ENCODE data around the gene MRPL17.
A peak's percentile ranks its signal among the peaks of the same experiment; 100 is the strongest.

Gene MRPL17

DNA sequence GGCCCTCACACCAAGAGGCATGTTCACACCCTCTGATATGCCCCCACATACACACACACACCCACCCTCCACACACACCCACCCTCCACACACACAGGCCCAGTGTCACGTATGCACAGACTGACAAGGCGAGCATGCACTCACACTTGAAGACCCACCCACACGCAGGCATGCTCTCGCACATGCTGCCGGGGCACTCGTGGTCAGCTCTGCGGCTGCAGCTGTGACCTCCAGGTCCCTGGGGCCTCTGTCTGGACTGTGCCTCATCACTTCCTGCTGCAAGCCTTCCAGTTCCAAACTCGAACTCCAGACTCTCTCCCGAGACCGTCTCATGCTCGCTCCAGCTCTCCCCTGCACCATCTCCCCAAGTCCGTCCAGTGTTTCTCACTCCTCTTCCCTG is 37.1 kb downstream of the MRPL17 start:
- TF ChIP-seq CTCF (IDR thresholded peaks at IDR 0.05) = no peak

GRCh38 chr11:6642957-6643356 is 40.2 kb downstream of the MRPL17 start:
- H3K9me3 Mint-ChIP-seq = no peaks in the 10 kb centered on the region
- TF ChIP-seq CTCF (IDR thresholded peaks at IDR 0.05) = no peak
- H3K27me3 Mint-ChIP-seq (ENCODE audit: low read depth, poor library complexity) = no peaks in the 10 kb centered on the region
- no peak for DNase-seq
- no peak overlapping the region for H3K27ac Mint-ChIP-seq
- peaks cover 8% of the 10 kb centered on the region for H3K36me3 Mint-ChIP-seq (ENCODE audit: low read depth)
- no peak overlapping the region for H3K4me3 Mint-ChIP-seq
- peaks cover 8% of the 10 kb centered on the region for H3K4me1 Mint-ChIP-seq

More for the DNA sequence above, 37.1 kb downstream of the MRPL17 start:
- Mint-ChIP-seq H3K9me3 (no peaks in the 10 kb centered on the region), H3K27me3 (ENCODE audit: low read depth, poor library complexity) (no peaks in the 10 kb centered on the region), H3K4me1 (no peaks in the 10 kb centered on the region), H3K27ac (peak overlapping the region; percentile 71), H3K4me3 (peak overlapping the region; percentile 21), H3K36me3 (ENCODE audit: low read depth) (no peaks in the 10 kb centered on the region)
- no peak for DNase-seq

DNA sequence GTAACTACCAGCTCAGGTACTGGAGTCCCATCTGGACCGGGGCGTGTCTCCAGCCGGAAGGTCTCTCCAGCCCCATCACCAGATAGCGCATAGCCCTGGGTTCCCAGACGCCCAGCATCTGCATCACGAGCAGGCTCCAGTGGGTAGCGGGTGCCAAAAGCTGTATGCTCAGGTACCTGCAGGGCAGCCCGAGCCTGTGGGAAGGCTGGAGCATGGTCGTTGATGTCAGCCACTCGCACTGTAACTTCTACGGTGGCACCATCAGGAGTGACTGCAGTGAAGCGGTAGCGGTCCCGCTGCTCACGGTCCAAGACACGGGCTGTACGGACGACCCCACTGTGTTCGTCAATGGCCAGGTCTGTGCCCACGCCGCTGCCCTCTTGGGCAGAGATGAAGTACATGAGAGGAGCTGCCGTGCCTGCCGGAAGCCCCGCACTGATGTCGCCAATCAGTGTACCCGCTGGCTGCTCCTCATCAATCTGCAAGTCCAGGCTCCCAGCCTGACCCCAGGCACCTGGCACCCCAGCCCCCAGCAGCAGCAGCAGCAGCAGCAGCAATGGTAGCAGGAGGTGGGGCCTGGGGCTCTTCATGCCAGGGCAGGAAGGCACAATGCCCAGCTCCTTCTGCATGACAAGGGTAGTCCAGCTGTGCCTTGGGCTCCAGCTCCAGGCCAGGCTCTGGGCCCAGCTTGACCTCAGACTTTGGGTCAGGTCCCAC is 42.0 kb downstream of the MRPL17 start:
- TF ChIP-seq CTCF (IDR thresholded peaks at IDR 0.05) = no peak
- Mint-ChIP-seq H3K4me3 (no peak overlapping the region), H3K27me3 (ENCODE audit: low read depth, poor library complexity) (no peaks in the 10 kb centered on the region), H3K9me3 (no peaks in the 10 kb centered on the region), H3K36me3 (ENCODE audit: low read depth) (peaks cover 8% of the 10 kb centered on the region), H3K27ac (no peak overlapping the region), H3K4me1 (peaks cover 8% of the 10 kb centered on the region)
- DNase-seq = no peak

- DNase-seq = no peak
- Mint-ChIP-seq H3K36me3 (ENCODE audit: low read depth) (peaks cover 8% of the 10 kb centered on the region), H3K4me3 (no peak overlapping the region), H3K27ac (no peak overlapping the region), H3K27me3 (ENCODE audit: low read depth, poor library complexity) (no peaks in the 10 kb centered on the region), H3K4me1 (peaks cover 8% of the 10 kb centered on the region), H3K9me3 (no peaks in the 10 kb centered on the region)
- no peak for TF ChIP-seq CTCF (IDR thresholded peaks at IDR 0.05)
Observed at GRCh38 chr11:6640036-6640984, 42.8 kb downstream of the MRPL17 start.

DNA sequence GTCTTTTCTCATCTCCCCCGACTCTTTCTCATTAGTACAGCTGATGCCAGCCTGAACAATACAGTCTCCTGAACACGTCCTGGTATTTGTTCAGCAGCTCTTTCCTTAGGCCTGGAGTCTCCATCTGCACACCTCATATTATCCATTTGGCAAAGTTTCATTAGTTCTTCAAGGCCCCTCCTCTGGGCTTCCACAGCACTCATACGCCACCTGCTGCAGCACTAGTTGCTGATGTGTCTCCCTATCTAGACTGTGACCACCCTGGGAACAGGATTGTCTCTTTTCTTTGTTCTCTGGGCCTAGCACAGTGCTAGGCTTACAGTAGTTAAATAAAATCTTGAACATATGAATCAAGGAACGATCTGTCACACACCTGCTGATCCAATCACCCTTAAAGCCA is 44.7 kb downstream of the MRPL17 start:
- H3K27ac Mint-ChIP-seq = no peak overlapping the region

More for the DNA sequence above, 44.7 kb downstream of the MRPL17 start:
- H3K36me3 Mint-ChIP-seq (ENCODE audit: low read depth) = peaks cover 9% of the 10 kb centered on the region
- peaks cover 10% of the 10 kb centered on the region for H3K4me1 Mint-ChIP-seq
- DNase-seq = no peak
- H3K9me3 Mint-ChIP-seq = no peaks in the 10 kb centered on the region
- TF ChIP-seq CTCF (IDR thresholded peaks at IDR 0.05) = no peak
- H3K4me3 Mint-ChIP-seq = no peak overlapping the region
- no peaks in the 10 kb centered on the region for H3K27me3 Mint-ChIP-seq (ENCODE audit: low read depth, poor library complexity)

All from nephron progenitor cell (in vitro differentiated cells).